TTC549 (cell line): Measurements from ENCODE around the gene ZCCHC7.
A peak's percentile ranks its signal among the peaks of the same experiment; 100 is the strongest.
"Not testable (repeated sequence)": the region's sequence is repeated elsewhere in the genome, so short reads cannot be mapped to it uniquely, and the experiment has no call there.

Source experiments
- FAIRE-seq: peaks from 2 replicates; lab custom pipeline; 2012; peaks lifted over from hg19 to GRCh38; lab: Jason Lieb, UNC

ZCCHC7 gene

GRCh38 chr9:37119907-37120842 is at the start of gene ZCCHC7:
Gene ZCCHC7 (plus strand): TSS chr9:37120574.
- FAIRE-seq: peak; percentile 78

- not testable (repeated sequence) for FAIRE-seq
Measured at GRCh38 chr9:37074790-37075189, 45.6 kb upstream of the ZCCHC7 start.

GRCh38 chr9:37079370-37080164 is 40.8 kb upstream of the ZCCHC7 start:
- FAIRE-seq: peak; percentile 22

DNA sequence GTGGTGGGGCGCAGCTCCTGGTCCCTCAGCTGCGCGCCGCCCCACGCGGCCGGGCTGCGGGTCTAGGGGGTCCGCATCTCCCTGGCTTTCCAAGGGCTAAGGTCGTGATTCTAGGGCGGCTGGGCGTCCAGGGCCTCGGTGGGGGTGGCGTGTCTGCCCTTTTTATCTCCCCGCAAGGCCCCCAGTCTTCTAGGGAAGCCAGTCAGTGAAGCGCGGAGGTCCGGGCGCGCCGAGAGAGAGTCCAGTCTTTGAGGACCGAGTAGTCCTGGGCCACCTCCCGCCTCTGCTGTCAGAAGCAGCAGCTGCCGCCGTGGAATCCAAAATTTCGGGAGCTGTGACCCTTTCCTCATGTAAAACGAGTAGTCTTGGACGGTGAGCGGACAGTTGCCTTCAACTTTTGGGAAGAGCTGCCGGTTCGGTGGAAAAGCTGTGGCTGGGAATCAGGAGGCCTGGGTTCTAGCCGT is 40.2 kb upstream of the ZCCHC7 start:
- FAIRE-seq: not testable (repeated sequence)

GRCh38 chr9:37081507-37081906 is 38.9 kb upstream of the ZCCHC7 start:
- FAIRE-seq: not testable (repeated sequence)

DNA sequence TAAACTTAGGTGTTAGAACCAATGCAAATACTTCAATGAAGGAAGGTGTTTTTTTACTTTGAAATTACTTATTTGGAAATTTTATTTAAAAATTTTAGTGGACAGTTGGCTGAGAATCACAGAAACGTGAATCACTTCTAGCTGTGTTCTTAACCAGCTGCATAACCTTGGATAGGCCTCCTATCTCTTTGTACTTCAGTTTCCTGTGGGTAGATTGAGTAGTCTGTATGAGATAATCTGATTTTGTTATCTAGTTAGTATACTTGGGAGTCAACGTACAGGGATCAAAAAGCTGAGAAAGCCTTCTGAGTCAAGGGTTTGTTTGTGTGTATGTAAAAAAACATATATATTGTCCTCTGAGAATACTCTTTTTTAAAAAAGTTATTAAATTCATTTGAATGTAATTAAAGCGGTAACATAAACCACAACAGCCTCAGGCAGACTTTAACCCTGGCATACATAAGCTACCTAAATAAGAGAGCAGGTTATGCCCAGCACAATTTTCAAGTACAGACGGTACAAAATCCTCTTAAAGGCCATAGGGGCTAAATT is 38.1 kb upstream of the ZCCHC7 start:
- FAIRE-seq: no peak

- no peak for FAIRE-seq
Measured at GRCh38 chr9:37083654-37084053, 36.7 kb upstream of the ZCCHC7 start.

DNA sequence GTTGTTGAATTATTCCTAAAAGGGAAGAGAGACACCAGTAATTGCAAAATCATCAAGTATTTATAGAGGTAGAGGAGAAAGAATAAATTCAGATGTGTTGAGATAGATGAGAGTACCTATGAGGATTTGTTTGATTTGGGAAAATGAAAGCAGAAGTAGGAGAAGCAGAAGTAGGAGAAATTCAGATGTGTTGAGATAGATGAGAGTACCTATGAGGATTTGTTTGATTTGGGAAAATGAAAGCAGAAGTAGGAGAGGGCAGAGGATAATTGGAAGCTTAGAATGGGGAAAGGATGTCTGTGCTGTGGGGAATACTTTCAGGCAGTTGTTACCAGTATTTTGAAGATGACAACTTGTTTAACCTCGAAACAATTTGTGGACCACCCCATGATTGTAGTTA is 35.1 kb upstream of the ZCCHC7 start:
- no peak for FAIRE-seq

DNA sequence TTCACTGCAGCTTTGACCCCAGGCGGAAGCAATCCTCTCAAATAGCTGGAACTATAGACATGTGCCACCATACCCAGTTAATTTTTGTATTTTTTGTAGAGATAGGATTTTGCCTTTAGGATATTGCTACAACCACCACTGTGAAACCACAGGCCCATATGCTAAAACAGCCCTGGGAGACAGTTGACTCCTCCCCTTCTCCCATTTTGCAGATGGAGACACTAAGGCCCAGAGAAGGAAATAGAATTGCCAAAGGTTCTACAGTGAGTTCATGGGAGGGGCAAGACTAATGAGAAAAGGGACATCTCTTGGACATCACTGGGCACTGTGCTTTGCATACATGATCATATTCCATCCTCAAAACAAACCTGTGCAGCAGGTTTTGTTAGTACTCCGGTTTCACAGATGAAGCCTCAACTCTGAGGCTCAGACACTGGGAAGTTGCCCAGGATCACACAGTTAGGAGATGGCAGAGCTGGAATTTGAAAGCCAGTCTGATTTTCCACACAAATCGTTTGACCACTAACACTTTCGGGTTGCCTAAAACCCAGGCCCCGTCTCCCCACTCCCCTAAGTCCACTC is 27.6 kb upstream of the ZCCHC7 start:
- not testable (repeated sequence) for FAIRE-seq

GRCh38 chr9:37094751-37095150 is 25.6 kb upstream of the ZCCHC7 start:
- FAIRE-seq: no peak

DNA sequence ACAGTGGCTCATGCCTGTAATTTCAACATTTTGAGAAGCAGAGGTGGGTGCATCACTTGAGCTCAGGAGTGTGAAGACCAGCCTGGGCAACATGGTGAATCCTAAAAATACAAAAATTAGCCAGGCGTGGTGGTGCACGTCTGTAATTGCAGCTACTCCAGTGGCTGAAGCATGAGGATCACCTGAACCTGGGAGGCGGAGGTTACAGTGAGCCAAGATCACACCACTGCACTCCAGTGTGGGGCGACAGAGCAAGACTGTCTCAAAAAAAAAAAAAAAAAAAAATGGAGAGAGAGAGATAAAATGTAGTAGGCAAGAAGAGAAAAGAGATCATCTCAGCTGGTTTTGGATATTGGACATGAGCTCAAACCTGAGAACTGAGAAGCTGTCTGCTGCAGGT is 23.7 kb upstream of the ZCCHC7 start:
- FAIRE-seq: no peak

- no peak for FAIRE-seq
Measured at GRCh38 chr9:37097294-37097693, 23.1 kb upstream of the ZCCHC7 start.

GRCh38 chr9:37100327-37100726 is 20.0 kb upstream of the ZCCHC7 start:
- no peak for FAIRE-seq

DNA sequence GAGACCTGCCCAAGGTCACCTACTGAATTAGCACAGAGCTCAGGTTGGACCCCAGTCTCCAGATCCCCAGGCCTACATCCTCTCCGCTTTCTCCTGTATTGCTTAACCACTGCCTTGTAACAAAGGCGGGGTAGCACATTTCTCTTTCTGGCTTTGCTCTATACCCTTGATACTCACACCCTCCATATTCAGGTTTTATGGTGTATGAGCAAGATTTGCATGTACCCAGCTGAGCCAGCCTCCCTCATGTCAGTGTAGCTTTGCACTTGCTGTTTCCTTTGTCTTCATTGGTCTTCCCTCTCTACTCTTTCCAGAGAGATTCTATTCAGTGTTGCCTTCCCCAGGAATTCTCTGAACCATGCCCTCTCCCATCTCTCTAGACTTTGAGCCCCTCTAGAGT is 19.6 kb upstream of the ZCCHC7 start:
- no peak for FAIRE-seq

- FAIRE-seq: no peak
Measured at GRCh38 chr9:37102486-37102885, 17.9 kb upstream of the ZCCHC7 start.

DNA sequence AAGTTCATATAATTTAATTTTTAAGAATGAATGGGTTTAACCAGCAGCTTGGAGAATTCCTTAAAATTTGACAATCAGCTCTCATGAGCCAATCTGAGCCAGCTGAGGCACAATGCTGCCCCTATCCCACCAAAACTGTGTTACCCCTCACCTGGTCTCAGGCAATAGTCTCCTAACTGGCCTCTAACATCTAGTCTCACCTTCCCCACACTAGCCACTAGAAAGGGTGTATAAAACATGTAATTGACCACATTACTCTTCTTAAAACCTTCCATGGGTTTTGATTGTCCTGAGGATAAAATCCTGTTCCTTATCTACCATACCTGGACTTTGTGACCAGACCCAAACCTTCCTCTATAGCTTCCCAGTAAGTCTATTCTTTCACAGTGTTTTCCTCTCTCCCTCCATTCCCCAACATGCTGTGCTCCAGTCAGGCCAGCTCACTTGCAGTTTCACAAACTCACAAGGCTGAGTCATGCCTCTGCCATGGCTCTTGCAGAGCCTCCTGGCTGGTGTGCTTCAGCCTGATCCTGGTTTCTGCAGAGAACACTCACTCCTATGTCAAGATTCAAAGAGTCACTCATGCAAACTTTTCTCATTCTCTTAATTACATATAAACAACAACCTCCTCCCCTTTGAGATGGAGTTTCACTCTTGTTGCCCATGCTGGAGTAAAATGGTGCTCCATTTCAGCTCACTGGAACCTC is 16.0 kb upstream of the ZCCHC7 start:
- FAIRE-seq: no peak

DNA sequence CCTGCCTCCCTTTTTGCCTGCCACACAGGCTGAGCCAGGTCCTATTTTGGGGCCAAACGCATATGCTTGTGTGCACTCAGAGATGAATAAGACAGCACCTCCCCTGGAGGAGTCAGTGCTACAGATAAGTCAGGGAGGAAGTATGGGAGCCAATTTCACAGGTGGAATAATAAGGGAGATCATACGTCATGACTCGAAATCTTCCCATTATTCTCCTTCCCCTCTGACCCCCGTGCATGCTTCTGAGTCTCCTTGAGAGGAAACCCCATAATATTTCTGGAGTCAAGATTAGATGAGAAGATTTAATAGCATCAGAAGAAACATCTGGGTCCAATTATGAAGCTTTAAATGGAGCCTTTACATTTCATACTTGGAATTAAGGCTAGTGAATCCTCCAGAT is 15.1 kb upstream of the ZCCHC7 start:
- FAIRE-seq: no peak

- no peak for FAIRE-seq
Measured at GRCh38 chr9:37107701-37108100, 12.7 kb upstream of the ZCCHC7 start.

DNA sequence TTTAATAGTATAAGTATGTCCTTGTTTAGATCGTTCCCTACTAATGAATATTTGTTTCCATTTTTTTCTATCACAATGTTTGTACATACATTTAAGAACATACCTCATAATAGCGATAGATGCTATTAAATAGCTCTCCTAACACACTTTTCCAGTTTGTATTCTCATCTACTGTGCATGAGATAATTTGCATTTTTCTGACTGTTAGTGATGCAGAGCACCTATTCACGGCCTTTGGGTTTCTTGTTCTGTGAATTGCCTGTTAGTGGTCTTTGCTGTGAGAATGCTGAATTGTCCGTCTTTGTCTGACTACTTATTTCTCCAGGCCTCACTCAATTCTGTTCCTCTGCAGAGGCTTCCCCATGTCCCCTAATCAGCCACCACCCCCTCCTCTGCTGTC is 5.9 kb upstream of the ZCCHC7 start:
- not testable (repeated sequence) for FAIRE-seq

- FAIRE-seq: no peak
Measured at GRCh38 chr9:37117956-37118355, 2.4 kb upstream of the ZCCHC7 start.

DNA sequence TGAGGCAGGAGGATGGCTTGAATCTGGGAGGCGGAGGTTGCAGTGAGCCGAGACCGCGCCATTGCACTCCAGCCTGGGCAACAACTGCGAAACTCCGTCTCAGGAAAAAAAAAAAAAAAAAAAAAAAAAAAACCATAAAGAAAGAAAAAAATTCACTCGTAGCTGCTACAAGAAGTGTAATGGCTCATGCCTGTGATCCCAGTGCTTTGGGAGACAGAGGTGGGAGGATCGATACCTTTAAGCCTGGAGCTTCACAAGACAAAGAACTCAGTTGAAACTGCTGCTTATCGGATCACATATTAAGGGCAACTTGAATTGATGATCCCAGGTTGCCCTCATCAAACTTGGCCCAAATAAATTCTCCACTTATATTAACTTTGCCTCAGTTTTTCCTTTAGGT is 1.0 kb upstream of the ZCCHC7 start:
- no peak for FAIRE-seq

- not testable (repeated sequence) for FAIRE-seq
Measured at GRCh38 chr9:37120843-37121335, 515 bp downstream of the ZCCHC7 start.
